Measurements from ENCODE around the gene TAF8.

GRCh38 chr6:42038163-42038562 lies 12.2 kb upstream of the TAF8 start:
- TF ChIP-seq EZH2phosphoT487 (IDR thresholded peaks at IDR 0.05; ENCODE audit: borderline replicate concordance) (no peak), CTCF (conservative IDR thresholded peaks at IDR 0.05; ENCODE audit: low read length) (no peak)
